ENCODE data around the gene DYNC1LI1.

- TF ChIP-seq CTCF (conservative IDR thresholded peaks at IDR 0.05 in 1 of 2, IDR thresholded peaks at IDR 0.05 in 1 of 2; ENCODE audit: low read depth in 1 of 2, low read length in 2 of 2) (no peak), EZH2 (IDR thresholded peaks at IDR 0.05; ENCODE audit: low read length, missing control alignments) (no peak)
Measured at GRCh38 chr3:32508711-32509110, 61.9 kb downstream of the DYNC1LI1 start.
